ENCODE measurements around the gene UNC45A.
"Not testable (repeated sequence)": the region's sequence is repeated elsewhere in the genome, so short reads cannot be mapped to it uniquely, and the experiment has no call there.

The UNC45A gene, protein sequence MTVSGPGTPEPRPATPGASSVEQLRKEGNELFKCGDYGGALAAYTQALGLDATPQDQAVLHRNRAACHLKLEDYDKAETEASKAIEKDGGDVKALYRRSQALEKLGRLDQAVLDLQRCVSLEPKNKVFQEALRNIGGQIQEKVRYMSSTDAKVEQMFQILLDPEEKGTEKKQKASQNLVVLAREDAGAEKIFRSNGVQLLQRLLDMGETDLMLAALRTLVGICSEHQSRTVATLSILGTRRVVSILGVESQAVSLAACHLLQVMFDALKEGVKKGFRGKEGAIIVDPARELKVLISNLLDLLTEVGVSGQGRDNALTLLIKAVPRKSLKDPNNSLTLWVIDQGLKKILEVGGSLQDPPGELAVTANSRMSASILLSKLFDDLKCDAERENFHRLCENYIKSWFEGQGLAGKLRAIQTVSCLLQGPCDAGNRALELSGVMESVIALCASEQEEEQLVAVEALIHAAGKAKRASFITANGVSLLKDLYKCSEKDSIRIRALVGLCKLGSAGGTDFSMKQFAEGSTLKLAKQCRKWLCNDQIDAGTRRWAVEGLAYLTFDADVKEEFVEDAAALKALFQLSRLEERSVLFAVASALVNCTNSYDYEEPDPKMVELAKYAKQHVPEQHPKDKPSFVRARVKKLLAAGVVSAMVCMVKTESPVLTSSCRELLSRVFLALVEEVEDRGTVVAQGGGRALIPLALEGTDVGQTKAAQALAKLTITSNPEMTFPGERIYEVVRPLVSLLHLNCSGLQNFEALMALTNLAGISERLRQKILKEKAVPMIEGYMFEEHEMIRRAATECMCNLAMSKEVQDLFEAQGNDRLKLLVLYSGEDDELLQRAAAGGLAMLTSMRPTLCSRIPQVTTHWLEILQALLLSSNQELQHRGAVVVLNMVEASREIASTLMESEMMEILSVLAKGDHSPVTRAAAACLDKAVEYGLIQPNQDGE

DNA sequence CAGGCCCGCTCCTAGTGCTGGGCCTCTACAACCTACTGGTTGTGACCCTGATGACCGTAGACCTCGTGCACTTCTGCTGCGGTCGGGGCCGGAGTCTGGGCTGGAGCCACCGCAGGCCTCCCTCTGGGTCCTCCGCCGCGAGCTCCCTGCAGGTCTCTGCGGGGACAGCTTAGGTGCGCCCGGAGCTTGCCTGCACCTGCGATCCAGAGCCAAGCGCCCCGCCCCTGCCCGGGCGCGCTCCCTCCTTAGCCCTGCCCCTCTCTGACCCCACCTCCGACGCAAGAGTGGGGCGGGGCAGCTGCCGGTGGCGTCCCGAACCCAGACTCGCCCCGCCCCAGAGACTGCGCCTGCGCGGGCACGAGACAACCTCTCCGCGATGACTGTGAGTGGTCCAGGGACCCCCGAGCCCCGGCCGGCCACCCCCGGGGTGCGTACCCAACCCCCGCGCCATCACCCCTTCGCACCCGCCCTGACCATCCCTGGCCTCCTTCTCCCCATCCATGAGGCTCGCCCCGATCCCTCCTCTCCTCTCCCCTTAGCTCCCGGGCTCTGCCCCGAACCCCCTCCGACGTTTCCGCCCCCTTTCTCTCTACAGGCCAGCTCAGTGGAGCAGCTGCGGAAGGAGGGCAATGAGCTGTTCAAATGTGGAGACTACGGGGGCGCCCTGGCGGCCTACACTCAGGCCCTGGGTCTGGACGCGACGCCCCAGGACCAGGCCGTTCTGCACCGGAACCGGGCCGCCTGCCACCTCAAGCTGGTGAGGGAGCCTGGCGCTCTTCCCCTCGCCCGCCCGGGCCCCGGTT, at the start of gene UNC45A:
Gene UNC45A, plus strand, starts transcription at position 337 of the 803 bp plus-strand sequence. Its CDS starts 40 bp downstream, at position 377.
- DNase-seq (ENCODE audit: low read depth), result peak; percentile 79

DNA sequence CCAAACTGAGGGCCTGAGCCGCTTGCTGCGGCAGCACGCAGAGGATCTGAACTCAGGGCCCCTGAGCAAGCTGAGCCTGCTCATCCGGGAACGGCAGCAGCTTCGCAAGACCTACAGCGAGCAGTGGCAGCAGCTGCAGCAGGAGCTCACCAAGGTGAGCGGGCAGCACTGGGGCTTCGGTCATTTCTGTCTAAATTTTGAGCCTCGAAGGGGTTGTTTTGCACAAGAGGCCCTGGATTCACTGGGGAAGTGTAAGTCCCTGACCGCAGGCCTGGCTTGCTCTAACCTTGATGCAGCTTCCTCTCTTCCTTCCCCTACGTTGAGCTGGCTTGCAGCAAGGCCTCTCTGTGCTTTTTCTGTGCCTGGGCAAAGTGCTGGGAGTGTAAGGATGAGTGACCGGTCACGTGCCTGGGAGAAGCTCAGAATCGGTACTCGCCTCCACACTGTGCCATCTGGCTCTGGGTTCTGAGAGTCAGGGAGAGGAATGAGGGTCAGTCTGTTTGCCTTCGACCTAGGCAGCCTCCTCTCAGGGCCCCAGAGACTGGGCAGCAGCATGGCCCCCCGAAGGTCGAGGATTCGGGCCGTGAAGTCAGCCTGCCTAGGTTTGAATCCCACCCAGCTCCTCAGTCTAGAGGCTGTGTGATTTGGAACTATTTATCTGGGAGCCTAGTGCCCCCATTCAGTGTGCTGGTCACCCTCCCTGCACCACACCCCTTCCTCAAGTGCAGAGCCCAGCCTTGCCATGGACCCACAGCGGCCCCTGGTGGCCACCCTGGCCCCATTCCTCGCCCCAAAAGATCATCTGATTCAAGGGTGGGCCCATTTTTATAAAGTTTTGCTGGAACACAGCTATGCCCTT, 49.4 kb upstream of the UNC45A start:
- no peak for DNase-seq (ENCODE audit: low read depth)

DNA sequence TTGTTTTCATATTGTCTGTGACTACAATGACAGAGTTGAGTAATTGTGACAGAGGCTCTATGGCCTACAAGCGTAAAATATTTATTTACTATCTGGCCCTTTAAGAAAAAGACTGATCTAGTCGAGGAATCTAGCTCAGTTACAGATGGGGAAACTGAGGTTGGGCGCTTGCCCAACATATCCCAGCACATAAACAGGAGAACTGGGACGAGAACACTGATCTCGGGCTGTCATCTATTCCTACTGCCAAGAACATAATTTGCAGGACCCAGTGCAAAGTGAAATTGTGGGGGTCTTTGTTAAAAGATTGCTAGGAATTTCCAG, 48.8 kb upstream of the UNC45A start:
- no peak for DNase-seq (ENCODE audit: low read depth)

DNA sequence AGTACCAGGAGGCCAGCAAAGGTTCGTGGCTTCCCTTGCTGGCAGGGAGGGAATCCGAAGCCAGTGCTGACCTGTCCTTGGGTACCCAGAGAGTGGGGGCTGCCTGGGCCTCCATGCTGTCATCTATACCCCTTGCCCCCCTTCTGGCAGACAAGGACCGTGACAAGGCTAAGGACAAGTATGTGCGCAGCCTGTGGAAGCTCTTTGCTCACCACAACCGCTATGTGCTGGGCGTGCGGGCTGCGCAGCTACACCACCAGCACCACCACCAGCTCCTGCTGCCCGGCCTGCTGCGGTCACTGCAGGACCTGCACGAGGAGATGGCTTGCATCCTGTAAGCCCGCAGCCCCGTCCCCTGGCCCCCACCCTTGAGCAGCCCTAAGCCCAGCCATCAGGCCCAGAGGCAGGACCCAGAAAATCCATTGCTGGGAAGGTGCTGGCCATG, 48.0 kb upstream of the UNC45A start:
- no peak for DNase-seq (ENCODE audit: low read depth)

DNA sequence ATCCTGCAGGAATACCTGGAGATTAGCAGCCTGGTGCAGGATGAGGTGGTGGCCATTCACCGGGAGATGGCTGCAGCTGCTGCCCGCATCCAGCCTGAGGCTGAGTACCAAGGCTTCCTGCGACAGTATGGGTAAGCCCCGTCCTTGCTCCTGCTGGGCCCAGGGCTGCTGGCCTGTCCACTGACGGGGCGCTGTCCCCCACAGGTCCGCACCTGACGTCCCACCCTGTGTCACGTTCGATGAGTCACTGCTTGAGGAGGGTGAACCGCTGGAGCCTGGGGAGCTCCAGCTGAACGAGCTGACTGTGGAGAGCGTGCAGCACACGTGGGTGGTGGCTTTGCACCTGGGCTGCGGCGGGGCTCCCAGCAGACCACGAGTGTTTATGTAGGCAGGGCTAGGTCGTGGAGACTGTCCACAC, 45.8 kb upstream of the UNC45A start:
- no peak for DNase-seq (ENCODE audit: low read depth)

DNA sequence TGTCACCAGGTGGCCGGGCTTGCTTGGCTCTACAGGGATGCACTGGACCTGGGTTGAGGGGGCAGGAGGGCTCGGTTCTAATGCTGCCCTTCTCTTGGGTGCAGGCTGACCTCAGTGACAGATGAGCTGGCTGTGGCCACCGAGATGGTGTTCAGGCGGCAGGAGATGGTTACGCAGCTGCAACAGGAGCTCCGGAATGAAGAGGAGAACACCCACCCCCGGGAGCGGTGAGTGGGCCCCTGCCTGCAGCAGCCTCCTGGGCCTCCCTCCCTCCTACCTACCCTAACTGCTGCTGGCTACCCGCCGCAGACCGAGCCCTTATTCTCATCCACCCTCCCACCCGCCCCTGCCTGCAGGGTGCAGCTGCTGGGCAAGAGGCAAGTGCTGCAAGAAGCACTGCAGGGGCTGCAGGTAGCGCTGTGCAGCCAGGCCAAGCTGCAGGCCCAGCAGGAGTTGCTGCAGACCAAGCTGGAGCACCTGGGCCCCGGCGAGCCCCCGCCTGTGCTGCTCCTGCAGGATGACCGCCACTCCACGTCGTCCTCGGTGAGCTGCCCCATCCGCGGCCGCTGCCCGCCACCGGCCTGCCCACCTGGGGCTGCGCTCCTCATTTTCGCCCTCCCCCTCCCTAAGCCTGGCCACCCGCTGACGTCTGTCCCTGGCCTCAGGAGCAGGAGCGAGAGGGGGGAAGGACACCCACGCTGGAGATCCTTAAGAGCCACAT, 45.2 kb upstream of the UNC45A start:
- no peak for DNase-seq (ENCODE audit: low read depth)

DNA sequence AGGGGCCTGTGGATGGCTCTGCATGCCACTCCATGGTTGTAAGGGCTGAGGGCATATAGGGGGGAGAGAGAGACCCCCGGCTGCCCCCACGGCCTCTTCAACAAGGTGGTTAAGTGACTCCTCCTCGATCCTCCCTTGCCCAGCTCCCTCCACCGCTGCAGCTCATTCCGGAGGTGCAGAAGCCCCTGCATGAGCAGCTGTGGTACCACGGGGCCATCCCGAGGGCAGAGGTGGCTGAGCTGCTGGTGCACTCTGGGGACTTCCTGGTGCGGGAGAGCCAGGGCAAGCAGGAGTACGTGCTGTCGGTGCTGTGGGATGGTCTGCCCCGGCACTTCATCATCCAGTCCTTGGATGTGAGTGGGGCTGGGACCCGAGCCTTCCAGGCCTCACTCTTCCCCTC, 44.2 kb upstream of the UNC45A start:
- no peak for DNase-seq (ENCODE audit: low read depth)

DNA sequence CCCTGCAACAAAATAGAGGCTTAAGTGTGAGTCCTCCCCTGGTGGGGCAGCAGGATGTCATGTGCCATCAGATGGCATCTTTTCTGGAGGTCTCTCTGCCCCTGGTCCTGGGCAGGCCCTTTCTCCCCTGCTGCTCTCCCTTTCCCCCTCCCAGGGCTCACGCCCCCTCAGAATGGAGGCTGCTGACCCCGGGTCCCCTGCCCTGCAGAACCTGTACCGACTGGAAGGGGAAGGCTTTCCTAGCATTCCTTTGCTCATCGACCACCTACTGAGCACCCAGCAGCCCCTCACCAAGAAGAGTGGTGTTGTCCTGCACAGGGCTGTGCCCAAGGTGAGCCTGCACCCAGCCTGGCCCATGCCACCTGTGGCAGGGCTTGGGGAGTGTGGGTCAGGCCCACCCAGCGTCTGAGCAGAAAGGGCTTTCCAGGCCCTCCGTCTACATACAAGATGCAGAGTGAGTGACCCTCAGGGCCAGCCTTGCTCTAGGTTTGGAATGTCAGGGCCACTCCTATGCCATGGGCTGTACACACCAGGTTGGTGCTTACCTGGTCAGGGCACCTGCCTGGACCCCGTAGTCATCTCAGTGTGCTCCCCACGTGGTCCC, 43.6 kb upstream of the UNC45A start:
- DNase-seq (ENCODE audit: low read depth), result no peak

DNA sequence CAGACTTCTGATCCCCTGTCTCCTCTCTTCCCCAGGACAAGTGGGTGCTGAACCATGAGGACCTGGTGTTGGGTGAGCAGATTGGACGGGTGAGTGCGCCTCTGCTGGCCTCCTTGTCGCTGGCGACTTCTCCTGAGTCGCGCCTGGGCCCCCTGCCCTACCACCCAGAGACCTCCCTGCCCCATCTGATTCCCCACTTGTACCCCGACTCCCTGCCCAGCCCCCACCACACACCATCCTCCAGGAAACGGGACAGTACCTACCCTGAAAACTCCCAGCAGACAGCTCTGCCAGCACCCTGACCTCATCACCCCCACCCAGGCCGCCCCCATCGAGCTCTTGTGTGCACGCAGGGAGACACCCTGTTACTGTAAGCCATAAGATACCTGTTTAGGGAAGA, 43.1 kb upstream of the UNC45A start:
- DNase-seq (ENCODE audit: low read depth), result no peak

DNA sequence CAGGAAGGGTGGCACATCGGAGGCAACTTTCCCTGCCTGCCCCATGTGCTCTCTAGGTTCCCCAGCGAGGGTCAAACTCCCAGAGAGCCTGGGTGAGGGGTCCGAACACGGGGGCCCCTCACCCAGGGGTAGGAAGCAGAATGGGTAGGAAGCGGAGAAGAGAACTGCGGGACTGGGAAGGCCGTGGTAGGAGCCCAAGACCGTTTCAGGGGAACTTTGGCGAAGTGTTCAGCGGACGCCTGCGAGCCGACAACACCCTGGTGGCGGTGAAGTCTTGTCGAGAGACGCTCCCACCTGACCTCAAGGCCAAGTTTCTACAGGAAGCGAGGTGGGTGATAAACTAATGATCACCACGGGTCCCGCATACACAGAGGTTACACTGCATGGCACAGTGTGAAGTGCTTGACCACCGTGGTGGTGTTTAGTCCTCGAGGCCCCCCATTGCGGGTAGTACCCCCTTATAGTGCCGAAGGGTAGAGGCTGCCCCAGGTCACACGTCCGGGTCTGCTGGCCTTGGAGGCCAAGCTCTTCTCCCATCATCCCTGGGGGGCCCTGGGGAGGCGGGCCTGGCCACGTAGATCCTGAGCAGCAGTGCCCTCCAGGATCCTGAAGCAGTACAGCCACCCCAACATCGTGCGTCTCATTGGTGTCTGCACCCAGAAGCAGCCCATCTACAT, 42.4 kb upstream of the UNC45A start:
- DNase-seq (ENCODE audit: low read depth), result no peak

DNA sequence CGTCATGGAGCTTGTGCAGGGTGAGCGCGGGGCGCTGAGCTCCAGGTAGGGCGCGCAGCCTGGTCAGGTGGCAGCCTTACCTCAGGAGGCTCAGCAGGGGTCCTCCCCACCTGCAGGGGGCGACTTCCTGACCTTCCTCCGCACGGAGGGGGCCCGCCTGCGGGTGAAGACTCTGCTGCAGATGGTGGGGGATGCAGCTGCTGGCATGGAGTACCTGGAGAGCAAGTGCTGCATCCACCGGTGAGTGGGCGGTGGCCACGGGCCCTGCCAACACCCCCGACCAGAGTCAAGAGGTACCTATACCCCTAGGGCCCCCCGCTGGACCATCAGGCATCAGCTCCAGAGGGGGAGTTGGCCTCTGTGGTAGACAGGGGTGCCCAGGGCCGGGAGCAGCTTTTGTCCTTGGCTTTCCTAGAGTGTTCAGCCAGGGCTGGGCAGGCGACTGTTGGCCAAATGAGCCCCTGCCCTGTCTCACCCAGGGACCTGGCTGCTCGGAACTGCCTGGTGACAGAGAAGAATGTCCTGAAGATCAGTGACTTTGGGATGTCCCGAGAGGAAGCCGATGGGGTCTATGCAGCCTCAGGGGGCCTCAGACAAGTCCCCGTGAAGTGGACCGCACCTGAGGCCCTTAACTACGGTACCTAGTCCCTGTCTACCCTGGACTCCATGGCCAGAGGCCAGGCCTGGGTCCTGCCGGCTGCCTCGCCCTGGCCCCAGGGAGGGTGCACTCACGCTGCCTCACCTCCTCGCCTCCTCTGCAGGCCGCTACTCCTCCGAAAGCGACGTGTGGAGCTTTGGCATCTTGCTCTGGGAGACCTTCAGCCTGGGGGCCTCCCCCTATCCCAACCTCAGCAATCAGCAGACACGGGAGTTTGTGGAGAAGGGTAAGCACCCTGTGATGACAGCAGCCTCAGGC, 41.7 kb upstream of the UNC45A start:
- no peak for DNase-seq (ENCODE audit: low read depth)

DNA sequence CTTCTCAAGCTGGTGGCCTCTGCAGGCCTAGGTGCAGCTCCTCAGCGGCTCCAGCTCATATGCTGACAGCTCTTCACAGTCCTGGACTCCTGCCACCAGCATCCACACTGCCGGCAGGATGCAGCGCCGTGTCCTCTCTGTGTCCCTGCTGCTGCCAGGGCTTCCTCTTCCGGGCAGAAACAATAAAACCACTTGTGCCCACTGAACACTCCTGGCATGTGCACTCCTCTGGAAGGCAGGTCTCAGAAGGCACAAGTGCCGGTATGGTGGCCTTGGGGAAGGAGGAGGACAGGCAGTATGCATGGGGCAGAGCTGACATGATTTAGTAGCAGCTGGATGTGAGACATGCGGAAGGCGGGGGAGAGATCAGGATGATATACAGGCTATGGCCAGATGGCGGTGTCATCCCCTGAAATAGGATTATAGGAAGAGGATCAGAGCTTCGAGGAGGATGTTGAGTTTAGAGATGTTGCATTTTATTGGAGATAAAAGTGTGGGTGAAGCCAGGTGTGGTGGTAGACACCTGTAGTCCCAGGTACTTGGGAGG, 39.4 kb upstream of the UNC45A start:
- DNase-seq (ENCODE audit: low read depth), result no peak

DNA sequence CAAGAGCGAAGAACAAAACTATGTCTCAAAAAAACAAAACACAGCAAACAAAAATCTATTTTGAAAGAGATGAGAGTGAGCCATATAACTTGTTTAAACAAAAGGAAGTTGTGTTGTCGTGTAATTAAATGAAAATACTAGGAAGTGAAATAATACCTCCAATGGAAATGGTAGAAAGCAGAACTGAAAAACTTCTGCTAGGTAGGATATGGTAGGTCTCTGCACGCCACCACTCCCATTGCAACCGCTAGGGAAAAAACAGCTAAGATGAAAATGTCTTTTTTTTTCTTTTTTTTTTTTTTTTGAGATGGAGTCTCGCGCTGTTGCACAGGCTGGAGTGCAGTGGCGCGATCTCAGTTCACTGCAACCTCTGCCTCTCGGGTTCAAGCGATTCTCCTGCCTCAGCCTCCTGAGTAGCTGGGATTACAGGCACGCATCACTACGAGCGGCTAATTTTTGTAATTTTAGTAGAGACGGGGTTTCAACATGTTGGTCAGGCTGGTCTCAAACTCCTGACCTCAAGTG, 37.9 kb upstream of the UNC45A start:
- DNase-seq (ENCODE audit: low read depth), result not testable (repeated sequence)

DNA sequence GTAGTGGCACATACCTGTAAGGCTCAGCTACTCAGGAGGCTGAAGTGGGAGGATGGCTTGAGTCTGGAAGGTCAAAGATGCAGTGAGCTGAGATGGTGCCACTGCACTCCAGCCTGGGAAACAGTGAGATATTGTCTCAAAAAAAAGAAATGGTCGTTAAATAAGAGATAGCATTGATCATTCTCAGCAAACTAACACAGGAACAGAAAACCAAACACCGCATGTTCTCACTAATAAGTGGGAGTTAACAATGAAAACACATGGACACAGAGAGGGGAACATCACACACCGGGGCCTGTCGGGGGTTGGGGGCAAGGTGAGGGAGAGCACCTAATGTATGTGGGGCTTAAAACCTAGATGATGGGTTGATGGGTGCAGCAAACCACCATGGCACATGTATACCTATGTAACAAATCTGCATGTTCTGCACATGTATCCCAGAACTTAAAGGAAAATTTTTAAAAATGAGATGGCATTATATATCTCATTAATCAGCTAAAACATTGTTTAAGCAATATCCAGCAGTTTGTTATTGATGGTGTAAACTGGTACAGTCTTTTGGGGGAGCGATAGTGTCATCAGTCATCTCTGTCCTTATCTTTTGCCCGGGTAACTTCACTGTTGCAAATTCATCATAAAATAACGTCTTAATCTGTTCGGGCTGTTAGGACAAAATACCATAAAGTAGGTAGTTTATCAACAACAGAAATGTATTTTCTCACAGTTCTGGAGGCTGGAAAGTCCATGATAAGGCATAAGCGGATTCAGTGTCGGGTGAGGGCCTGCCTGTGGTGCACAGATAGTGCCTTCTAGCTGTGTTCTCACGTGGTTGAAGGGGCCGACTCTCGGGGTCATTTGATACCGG, 33.7 kb upstream of the UNC45A start:
- no peak for DNase-seq (ENCODE audit: low read depth)

DNA sequence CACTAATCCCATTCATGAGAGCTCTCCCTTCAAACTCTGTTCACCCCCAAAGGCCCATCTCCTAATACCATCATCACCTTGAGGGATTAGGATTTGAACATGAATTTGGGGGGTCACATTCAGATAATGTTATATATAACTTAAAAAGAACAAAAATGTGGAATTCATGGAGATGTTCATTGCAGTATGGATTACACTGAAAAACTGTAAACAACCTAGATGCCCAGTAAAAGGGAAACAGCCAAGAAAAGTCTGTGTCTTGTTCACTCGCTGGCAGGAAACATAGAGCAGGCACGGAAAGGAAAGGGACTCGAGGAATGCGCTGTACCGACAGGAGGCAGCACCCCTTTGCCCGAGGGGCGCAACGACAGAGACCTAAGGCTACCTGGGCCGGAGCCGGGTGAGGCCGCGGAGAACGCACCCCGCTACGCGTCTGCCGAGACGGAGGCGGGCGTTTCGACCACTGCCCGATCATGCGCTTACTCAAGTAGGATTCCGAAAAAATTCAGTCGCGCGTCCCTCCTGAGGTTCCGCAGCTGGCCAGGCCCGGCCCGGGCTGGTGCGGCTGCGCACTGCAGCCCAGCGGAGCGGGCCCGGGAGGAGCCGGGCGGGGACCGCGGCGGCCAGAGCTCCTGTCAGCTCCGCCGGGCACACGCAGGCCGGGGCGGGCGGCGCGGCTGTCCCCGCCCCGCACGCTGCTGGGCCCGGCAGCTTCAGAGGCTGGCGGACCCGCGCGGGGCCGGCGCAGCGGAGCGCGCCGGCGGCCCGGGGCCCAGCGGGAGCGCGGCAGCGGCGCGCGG, 32.8 kb upstream of the UNC45A start:
- peak; percentile 65 for DNase-seq (ENCODE audit: low read depth)
